ENCODE measurements around the gene FSTL4. TPM values are rescaled to one million over a fixed set of nuclear protein-coding genes. Genes with fewer than 3 reads are reported as not detected.

FSTL4 gene
- total RNA-seq, 1 donor from 2014 or later = 14.3 TPM

GRCh38 chr5:133241179-133242092 is 370.9 kb downstream of the FSTL4 start:
- Mint-ChIP-seq H3K27ac (no peak overlapping the region), H3K4me3 (no peak overlapping the region), H3K4me1 (no peaks in the 10 kb centered on the region), H3K27me3 (ENCODE audit: low read depth) (peaks cover 6% of the 10 kb centered on the region), H3K9me3 (peaks cover 4% of the 10 kb centered on the region), H3K36me3 (peaks cover 3% of the 10 kb centered on the region)
- no peak for TF ChIP-seq CTCF (IDR thresholded peaks at IDR 0.05; ENCODE audit: unreplicated experiment)
- DNase-seq (ENCODE audit: low spot score in 2 of 2, unreplicated experiment in 2 of 2) = no peak

GRCh38 chr5:133240425-133241091 is 371.8 kb downstream of the FSTL4 start:
- DNase-seq (ENCODE audit: low spot score in 2 of 2, unreplicated experiment in 2 of 2) = no peak
- no peak for TF ChIP-seq CTCF (IDR thresholded peaks at IDR 0.05; ENCODE audit: unreplicated experiment)
- Mint-ChIP-seq H3K9me3 (peaks cover 4% of the 10 kb centered on the region), H3K27me3 (ENCODE audit: low read depth) (peaks cover 6% of the 10 kb centered on the region), H3K36me3 (peaks cover 3% of the 10 kb centered on the region), H3K4me1 (no peaks in the 10 kb centered on the region), H3K27ac (no peak overlapping the region), H3K4me3 (no peak overlapping the region)

GRCh38 chr5:133238426-133239205 is 373.7 kb downstream of the FSTL4 start:
- Mint-ChIP-seq H3K27me3 (ENCODE audit: low read depth) (peaks cover 6% of the 10 kb centered on the region), H3K9me3 (peaks cover 4% of the 10 kb centered on the region), H3K4me3 (no peak overlapping the region), H3K27ac (no peak overlapping the region), H3K4me1 (no peaks in the 10 kb centered on the region), H3K36me3 (peaks cover 3% of the 10 kb centered on the region)
- no peak for TF ChIP-seq CTCF (IDR thresholded peaks at IDR 0.05; ENCODE audit: unreplicated experiment)
- DNase-seq (ENCODE audit: low spot score in 2 of 2, unreplicated experiment in 2 of 2) = no peak

GRCh38 chr5:133236976-133237375 is 375.4 kb downstream of the FSTL4 start:
- H3K36me3 Mint-ChIP-seq = peaks cover 3% of the 10 kb centered on the region
- peaks cover 4% of the 10 kb centered on the region for H3K9me3 Mint-ChIP-seq
- H3K27me3 Mint-ChIP-seq (ENCODE audit: low read depth) = peaks cover 6% of the 10 kb centered on the region
- TF ChIP-seq CTCF (IDR thresholded peaks at IDR 0.05; ENCODE audit: unreplicated experiment) = no peak
- no peak overlapping the region for H3K4me3 Mint-ChIP-seq
- no peaks in the 10 kb centered on the region for H3K4me1 Mint-ChIP-seq
- no peak overlapping the region for H3K27ac Mint-ChIP-seq
- DNase-seq (ENCODE audit: low spot score in 2 of 2, unreplicated experiment in 2 of 2) = no peak

GRCh38 chr5:133236541-133236951 is 375.8 kb downstream of the FSTL4 start:
- DNase-seq (ENCODE audit: low spot score in 2 of 2, unreplicated experiment in 2 of 2) = no peak
- TF ChIP-seq CTCF (IDR thresholded peaks at IDR 0.05; ENCODE audit: unreplicated experiment) = no peak
- peaks cover 4% of the 10 kb centered on the region for H3K9me3 Mint-ChIP-seq
- peaks cover 6% of the 10 kb centered on the region for H3K27me3 Mint-ChIP-seq (ENCODE audit: low read depth)
- peaks cover 3% of the 10 kb centered on the region for H3K36me3 Mint-ChIP-seq
- no peak overlapping the region for H3K4me3 Mint-ChIP-seq
- H3K27ac Mint-ChIP-seq = no peak overlapping the region
- no peaks in the 10 kb centered on the region for H3K4me1 Mint-ChIP-seq
